Measurements from ENCODE around the gene ADGRV1.
A peak's percentile ranks its signal among the peaks of the same experiment; 100 is the strongest.

The ADGRV1 gene

GRCh38 chr5:91101600-91102379 is 543.2 kb downstream of the ADGRV1 start (continued):
- TF ChIP-seq ZNF133 (tag by site-specific recombination; IDR thresholded peaks at IDR 0.05), result no peak
- TF ChIP-seq, protein P1, sequence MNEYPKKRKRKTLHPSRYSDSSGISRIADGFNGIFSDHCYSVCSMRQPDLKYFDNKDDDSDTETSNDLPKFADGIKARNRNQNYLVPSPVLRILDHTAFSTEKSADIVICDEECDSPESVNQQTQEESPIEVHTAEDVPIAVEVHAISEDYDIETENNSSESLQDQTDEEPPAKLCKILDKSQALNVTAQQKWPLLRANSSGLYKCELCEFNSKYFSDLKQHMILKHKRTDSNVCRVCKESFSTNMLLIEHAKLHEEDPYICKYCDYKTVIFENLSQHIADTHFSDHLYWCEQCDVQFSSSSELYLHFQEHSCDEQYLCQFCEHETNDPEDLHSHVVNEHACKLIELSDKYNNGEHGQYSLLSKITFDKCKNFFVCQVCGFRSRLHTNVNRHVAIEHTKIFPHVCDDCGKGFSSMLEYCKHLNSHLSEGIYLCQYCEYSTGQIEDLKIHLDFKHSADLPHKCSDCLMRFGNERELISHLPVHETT (tag by site-specific recombination; IDR thresholded peaks at IDR 0.05), result no peak
- TF ChIP-seq MZF1 (tag by site-specific recombination; IDR thresholded peaks at IDR 0.05; ENCODE audit: borderline replicate concordance), result no peak
- TF ChIP-seq ZBTB8A (tag by site-specific recombination; IDR thresholded peaks at IDR 0.05), result no peak
- TF ChIP-seq, protein P2, sequence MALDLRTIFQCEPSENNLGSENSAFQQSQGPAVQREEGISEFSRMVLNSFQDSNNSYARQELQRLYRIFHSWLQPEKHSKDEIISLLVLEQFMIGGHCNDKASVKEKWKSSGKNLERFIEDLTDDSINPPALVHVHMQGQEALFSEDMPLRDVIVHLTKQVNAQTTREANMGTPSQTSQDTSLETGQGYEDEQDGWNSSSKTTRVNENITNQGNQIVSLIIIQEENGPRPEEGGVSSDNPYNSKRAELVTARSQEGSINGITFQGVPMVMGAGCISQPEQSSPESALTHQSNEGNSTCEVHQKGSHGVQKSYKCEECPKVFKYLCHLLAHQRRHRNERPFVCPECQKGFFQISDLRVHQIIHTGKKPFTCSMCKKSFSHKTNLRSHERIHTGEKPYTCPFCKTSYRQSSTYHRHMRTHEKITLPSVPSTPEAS (tag by site-specific recombination; IDR thresholded peaks at IDR 0.05), result peak; percentile 57; the same call in 1 of the 2 replicates
- TF ChIP-seq ZNF19 (tag by site-specific recombination; IDR thresholded peaks at IDR 0.05; ENCODE audit: low read depth), result no peak
- no peak for TF ChIP-seq ZNF548 (tag by site-specific recombination; IDR thresholded peaks at IDR 0.05)
- TF ChIP-seq ZNF24 (tag by site-specific recombination; IDR thresholded peaks at IDR 0.05), result no peak
- peak; percentile 29; the same call in 1 of the 2 replicates for TF ChIP-seq ZNF660 (tag by site-specific recombination; IDR thresholded peaks at IDR 0.05)
- no peak for TF ChIP-seq INSM2 (tag by site-specific recombination; IDR thresholded peaks at IDR 0.05)
- TF ChIP-seq ZNF239 (tag by site-specific recombination; IDR thresholded peaks at IDR 0.05), result no peak
- no peak for TF ChIP-seq ZFP3 (tag by site-specific recombination; IDR thresholded peaks at IDR 0.05; ENCODE audit: low read depth)
- no peak for TF ChIP-seq ZNF791 (tag by site-specific recombination; IDR thresholded peaks at IDR 0.05)
- TF ChIP-seq PATZ1 (tag by site-specific recombination; IDR thresholded peaks at IDR 0.05), result no peak
- no peak for TF ChIP-seq ZNF140 (tag by site-specific recombination; IDR thresholded peaks at IDR 0.05)
- peak; percentile 68; the same call in 1 of the 2 replicates for TF ChIP-seq CTCF (tag by site-specific recombination; IDR thresholded peaks at IDR 0.05)
- TF ChIP-seq ZNF654 (tag by site-specific recombination; IDR thresholded peaks at IDR 0.05; ENCODE audit: low read depth), result peak; percentile 90
- no peak for TF ChIP-seq ZNF211 (tag by site-specific recombination; IDR thresholded peaks at IDR 0.05; ENCODE audit: low read depth)
- TF ChIP-seq, protein P3, sequence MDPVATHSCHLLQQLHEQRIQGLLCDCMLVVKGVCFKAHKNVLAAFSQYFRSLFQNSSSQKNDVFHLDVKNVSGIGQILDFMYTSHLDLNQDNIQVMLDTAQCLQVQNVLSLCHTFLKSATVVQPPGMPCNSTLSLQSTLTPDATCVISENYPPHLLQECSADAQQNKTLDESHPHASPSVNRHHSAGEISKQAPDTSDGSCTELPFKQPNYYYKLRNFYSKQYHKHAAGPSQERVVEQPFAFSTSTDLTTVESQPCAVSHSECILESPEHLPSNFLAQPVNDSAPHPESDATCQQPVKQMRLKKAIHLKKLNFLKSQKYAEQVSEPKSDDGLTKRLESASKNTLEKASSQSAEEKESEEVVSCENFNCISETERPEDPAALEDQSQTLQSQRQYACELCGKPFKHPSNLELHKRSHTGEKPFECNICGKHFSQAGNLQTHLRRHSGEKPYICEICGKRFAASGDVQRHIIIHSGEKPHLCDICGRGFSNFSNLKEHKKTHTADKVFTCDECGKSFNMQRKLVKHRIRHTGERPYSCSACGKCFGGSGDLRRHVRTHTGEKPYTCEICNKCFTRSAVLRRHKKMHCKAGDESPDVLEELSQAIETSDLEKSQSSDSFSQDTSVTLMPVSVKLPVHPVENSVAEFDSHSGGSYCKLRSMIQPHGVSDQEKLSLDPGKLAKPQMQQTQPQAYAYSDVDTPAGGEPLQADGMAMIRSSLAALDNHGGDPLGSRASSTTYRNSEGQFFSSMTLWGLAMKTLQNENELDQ (tag by site-specific recombination; IDR thresholded peaks at IDR 0.05; ENCODE audit: low read depth), result no peak
- no peak for TF ChIP-seq ZNF223 (tag by site-specific recombination; IDR thresholded peaks at IDR 0.05)
- TF ChIP-seq ZNF2 (tag by site-specific recombination; IDR thresholded peaks at IDR 0.05), result no peak
- TF ChIP-seq ZNF157 (tag by site-specific recombination; IDR thresholded peaks at IDR 0.05), result no peak
- TF ChIP-seq ZNF350 (tag by site-specific recombination; IDR thresholded peaks at IDR 0.05), result no peak
- no peak for TF ChIP-seq GFI1B (tag by site-specific recombination; IDR thresholded peaks at IDR 0.05)
- TF ChIP-seq HOXD13 (CRISPR knock-in tag; IDR thresholded peaks at IDR 0.05; ENCODE audit: borderline replicate concordance), result no peak
- TF ChIP-seq ZNF530 (tag by site-specific recombination; IDR thresholded peaks at IDR 0.05; ENCODE audit: low read depth), result no peak
- no peak for TF ChIP-seq ZFP41 (tag by site-specific recombination; IDR thresholded peaks at IDR 0.05; ENCODE audit: borderline replicate concordance)
- no peak for TF ChIP-seq SALL2 (tag by site-specific recombination; IDR thresholded peaks at IDR 0.05; ENCODE audit: borderline replicate concordance)
- no peak for TF ChIP-seq ZNF701 (tag by site-specific recombination; IDR thresholded peaks at IDR 0.05)
- no peak for TF ChIP-seq ZNF169 (tag by site-specific recombination; IDR thresholded peaks at IDR 0.05)
- TF ChIP-seq ZNF394 (tag by site-specific recombination; IDR thresholded peaks at IDR 0.05; ENCODE audit: borderline replicate concordance), result no peak
